Natural killer cell (primary cell): ENCODE measurements around the gene ACTN2. TPM values are rescaled to one million over a fixed set of nuclear protein-coding genes. Genes with fewer than 3 reads are reported as not detected.

Source experiments
- ATAC-seq, 3 donors: fragments of 150-1000 bp in 2 of 3; fragments of 200-7000 bp in 1 of 3; cut with Tn5 transposase; 1 replicate in 1 of 3; 2 replicates in 2 of 3; pipeline ENCODE4 v1.10.0; 2021; ENCODE audit warnings: mild to moderate bottlenecking in 2 of 3, moderate library complexity in 2 of 3
- DNase-seq, 2 donors: peaks; one replicate each; pipeline versions ENCODE4 v3.0.0 to v3.0.0-alpha.2; 2013 to 2021; ENCODE audit warnings: mixed read lengths in 1 of 2
- H3K27ac ChIP-seq: one replicate; pipeline ENCODE4 v1.5.1; 2013; ENCODE audit warnings: mild to moderate bottlenecking, low read length
- H3K27me3 ChIP-seq: one replicate; pipeline ENCODE4 v1.6.1; 2013; ENCODE audit warnings: low read length; ENCODE audit not compliant: control insufficient read depth, insufficient read depth
- H3K36me3 ChIP-seq: one replicate; pipeline ENCODE4 v1.6.1; 2013; ENCODE audit warnings: low read length; ENCODE audit not compliant: control insufficient read depth, insufficient read depth
- H3K4me1 ChIP-seq: one replicate; pipeline ENCODE4 v1.6.1; 2013; ENCODE audit warnings: low read length; ENCODE audit not compliant: control insufficient read depth, insufficient read depth
- H3K4me3 ChIP-seq: one replicate; pipeline ENCODE4 v1.5.1; 2013; ENCODE audit warnings: low read length
- H3K9me3 ChIP-seq: one replicate; pipeline ENCODE4 v1.6.1; 2013; ENCODE audit warnings: low read length; ENCODE audit not compliant: control insufficient read depth, insufficient read depth
- H3K27ac Mint-ChIP-seq, 2 donors: one replicate each; pipeline ENCODE4 v1.8.0; 2022; ENCODE audit warnings: mild to moderate bottlenecking in 2 of 2, mixed read lengths in 2 of 2, moderate library complexity in 1 of 2
- H3K27me3 Mint-ChIP-seq, 2 donors: one replicate each; pipeline ENCODE4 v1.8.0; 2022; ENCODE audit warnings: low read depth in 2 of 2, mixed read lengths in 2 of 2
- H3K36me3 Mint-ChIP-seq: one replicate; pipeline ENCODE4 v1.8.0; 2022; ENCODE audit warnings: mixed read lengths
- H3K4me1 Mint-ChIP-seq, 2 donors: one replicate each; pipeline ENCODE4 v1.8.0; 2022; ENCODE audit warnings: mixed read lengths in 2 of 2
- H3K4me3 Mint-ChIP-seq: one replicate; pipeline ENCODE4 v1.8.0; 2022; ENCODE audit warnings: mild to moderate bottlenecking, moderate library complexity, mixed read lengths
- H3K9me3 Mint-ChIP-seq, 2 donors: one replicate each; pipeline ENCODE4 v1.8.0; 2022; ENCODE audit warnings: mixed read lengths in 2 of 2
- CTCF ChIP-seq: fragments of 200-600 bp; IDR thresholded peaks from one replicate; pipeline ENCODE4 v1.8.0; 2022; ENCODE audit warnings: antibody characterized with exemption
- WGBS: methylation state at CpG from one replicate; pipeline ENCODE4 v1.1.7; 2013; ENCODE audit warnings: missing lambda C conversion rate; ENCODE audit not compliant: insufficient coverage; 5-methylcytosine and 5-hydroxymethylcytosine counted together
- intact Hi-C: fragments of 100-400 bp; cut with micrococcal nuclease; formaldehyde crosslinking; loops from one replicate; pipeline ENCODE4 v1.14.2; 2022
- total RNA-seq, 4 donors: library from RNA; stranded (reverse); fragments of 120-200 nt in 1 of 4; gene quantifications; one replicate each; pipeline versions ENCODE4 v1.2.3 to v1.2.4, GENCODE V29; 2013 to 2022

The ACTN2 gene
- total RNA-seq, 3 donors from 2014 or later (not counting 1 experiment from before 2014, with no cell fraction given), result not detected

DNA sequence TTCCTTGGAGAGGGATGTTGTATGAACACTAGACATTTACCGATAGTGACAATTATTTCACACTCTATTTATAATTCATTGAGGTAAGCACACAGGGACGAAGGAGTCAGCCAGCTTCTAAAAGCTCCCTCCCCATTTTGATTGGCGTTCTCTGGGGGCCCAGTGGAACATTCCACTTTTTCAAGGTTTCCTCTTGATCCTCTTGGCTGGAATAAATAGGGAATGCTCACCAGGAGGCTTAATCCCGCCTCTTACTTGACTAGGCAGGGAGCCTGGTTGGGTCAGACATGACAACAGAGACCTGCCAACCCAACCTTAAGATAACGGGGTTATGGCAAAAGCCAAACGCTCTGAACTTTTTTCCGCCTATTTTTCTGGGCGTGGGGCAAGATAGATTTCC lies 974 bp downstream of the ACTN2 start:
- TF ChIP-seq CTCF, result no peak
- Histone ChIP-seq H3K4me3 (no peak overlapping the region), H3K9me3 (no peaks in the 10 kb centered on the region), H3K36me3 (no peaks in the 10 kb centered on the region), H3K27ac (no peak overlapping the region), H3K27me3 (peaks cover 22% of the 10 kb centered on the region), H3K4me1 (peaks cover 11% of the 10 kb centered on the region)
- Mint-ChIP-seq H3K9me3 (peaks cover 5 to 6% of the 10 kb centered on the region in 2 donors), H3K4me3 (peak overlapping the region; percentile 63), H3K27me3 (peaks cover 30 to 36% of the 10 kb centered on the region in 2 donors), H3K27ac (no peak overlapping the region), H3K36me3 (no peaks in the 10 kb centered on the region), H3K4me1 (peaks cover 6 to 16% of the 10 kb centered on the region in 2 donors)
- WGBS, result 71% methylated on average over 7 of the region's 8 CpGs
- no peak for ATAC-seq
- intact Hi-C loops, result no loop called here
- DNase-seq, result no peak

DNA sequence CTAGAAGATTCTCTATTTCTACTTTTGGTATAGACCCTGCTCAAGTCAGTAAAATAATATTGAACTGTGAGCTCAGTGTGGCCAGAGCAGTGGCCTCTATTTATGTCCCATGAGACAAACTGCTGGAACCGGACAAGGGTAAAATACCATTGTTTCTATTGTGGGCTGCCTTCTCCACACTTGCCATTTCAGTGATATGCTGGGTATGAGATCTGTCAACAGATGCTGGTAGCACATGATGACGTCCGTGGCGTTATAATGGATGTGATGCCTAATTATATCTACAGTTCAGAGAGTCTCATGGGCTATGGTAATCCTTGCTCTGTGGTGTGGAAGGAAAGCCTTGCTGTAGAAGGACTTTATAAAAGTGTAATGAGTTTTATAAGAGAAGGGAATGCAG lies 2.4 kb downstream of the ACTN2 start:
- WGBS, result 88% methylated on average over 4 of the region's 4 CpGs
- no peak for ATAC-seq
- H3K27ac Mint-ChIP-seq, result no peak overlapping the region
- no peak overlapping the region for H3K4me3 ChIP-seq
- no peak overlapping the region for H3K27ac ChIP-seq
- TF ChIP-seq CTCF, result no peak
- no peaks in the 10 kb centered on the region for H3K36me3 Mint-ChIP-seq
- no peak overlapping the region for H3K4me3 Mint-ChIP-seq
- intact Hi-C loops, result no loop called here
- no peaks in the 10 kb centered on the region for H3K36me3 ChIP-seq
- H3K27me3 Mint-ChIP-seq, result peaks cover 34 to 44% of the 10 kb centered on the region in 2 donors
- DNase-seq, result no peak
- peaks cover 5 to 6% of the 10 kb centered on the region in 2 donors for H3K9me3 Mint-ChIP-seq
- H3K9me3 ChIP-seq, result no peaks in the 10 kb centered on the region
- peaks cover 11% of the 10 kb centered on the region for H3K4me1 ChIP-seq
- H3K4me1 Mint-ChIP-seq, result peaks cover 6 to 16% of the 10 kb centered on the region in 2 donors
- peaks cover 19% of the 10 kb centered on the region for H3K27me3 ChIP-seq

GRCh38 chr1:236689713-236690569 lies 3.6 kb downstream of the ACTN2 start:
- no peak overlapping the region for H3K4me3 Mint-ChIP-seq
- Histone ChIP-seq H3K27me3 (peaks cover 19% of the 10 kb centered on the region), H3K27ac (no peak overlapping the region), H3K4me1 (peaks cover 11% of the 10 kb centered on the region), H3K4me3 (no peak overlapping the region), H3K9me3 (no peaks in the 10 kb centered on the region), H3K36me3 (no peaks in the 10 kb centered on the region)
- no peak overlapping the region for H3K27ac Mint-ChIP-seq
- peaks cover 36 to 44% of the 10 kb centered on the region in 2 donors for H3K27me3 Mint-ChIP-seq
- peaks cover 5 to 6% of the 10 kb centered on the region in 2 donors for H3K9me3 Mint-ChIP-seq
- ATAC-seq (no peak), DNase-seq (no peak)
- 88% methylated on average over 11 of the region's 11 CpGs for WGBS
- no peaks in the 10 kb centered on the region for H3K36me3 Mint-ChIP-seq
- H3K4me1 Mint-ChIP-seq, result peaks cover 6 to 16% of the 10 kb centered on the region in 2 donors
- no peak for TF ChIP-seq CTCF
- intact Hi-C loops, result no loop called here
